ENCODE results near the gene DZANK1.
"Not testable (repeated sequence)": the region's sequence is repeated elsewhere in the genome, so short reads cannot be mapped to it uniquely, and the experiment has no call there.

Gene DZANK1

GRCh38 chr20:18412221-18412901, 54.5 kb downstream of the DZANK1 start:
- DNase-seq, result no peak

GRCh38 chr20:18405826-18406225, 61.0 kb downstream of the DZANK1 start:
- no peaks in the 10 kb centered on the region for H3K9me3 ChIP-seq (ENCODE audit: control insufficient read depth, low read length)
- H3K4me1 ChIP-seq (ENCODE audit: control insufficient read depth, insufficient read depth, low read length, poor library complexity, severe bottlenecking), result no peaks in the 10 kb centered on the region

More at GRCh38 chr20:18412221-18412901, 54.5 kb downstream of the DZANK1 start:
- Histone ChIP-seq H3K4me1 (ENCODE audit: control insufficient read depth, insufficient read depth, low read length, poor library complexity, severe bottlenecking) (no peaks in the 10 kb centered on the region), H3K4me3 (ENCODE audit: insufficient read depth, low read depth, low read length, poor library complexity, severe bottlenecking) (no peak overlapping the region), H3K27ac (ENCODE audit: insufficient read depth, low read length, poor library complexity, severe bottlenecking) (no peak overlapping the region), H3K36me3 (ENCODE audit: control insufficient read depth, insufficient read depth, low read length) (no peaks in the 10 kb centered on the region), H3K27me3 (replicated peaks; ENCODE audit: control insufficient read depth, insufficient read depth, low read length, poor library complexity, severe bottlenecking) (no peaks in the 10 kb centered on the region), H3K9me3 (ENCODE audit: control insufficient read depth, low read length) (no peaks in the 10 kb centered on the region)

GRCh38 chr20:18404172-18404571, 62.7 kb downstream of the DZANK1 start:
- no peaks in the 10 kb centered on the region for H3K27me3 ChIP-seq (replicated peaks; ENCODE audit: control insufficient read depth, insufficient read depth, low read length, poor library complexity, severe bottlenecking)
- H3K9me3 ChIP-seq (ENCODE audit: control insufficient read depth, low read length), result no peaks in the 10 kb centered on the region
- no peaks in the 10 kb centered on the region for H3K4me1 ChIP-seq (ENCODE audit: control insufficient read depth, insufficient read depth, low read length, poor library complexity, severe bottlenecking)
- H3K27ac ChIP-seq (ENCODE audit: insufficient read depth, low read length, poor library complexity, severe bottlenecking), result no peak overlapping the region
- H3K36me3 ChIP-seq (ENCODE audit: control insufficient read depth, insufficient read depth, low read length), result no peaks in the 10 kb centered on the region
- no peak for DNase-seq
- H3K4me3 ChIP-seq (ENCODE audit: insufficient read depth, low read depth, low read length, poor library complexity, severe bottlenecking), result no peak overlapping the region

More at GRCh38 chr20:18405826-18406225, 61.0 kb downstream of the DZANK1 start:
- Histone ChIP-seq H3K27ac (ENCODE audit: insufficient read depth, low read length, poor library complexity, severe bottlenecking) (no peak overlapping the region), H3K4me3 (ENCODE audit: insufficient read depth, low read depth, low read length, poor library complexity, severe bottlenecking) (no peak overlapping the region), H3K27me3 (replicated peaks; ENCODE audit: control insufficient read depth, insufficient read depth, low read length, poor library complexity, severe bottlenecking) (no peaks in the 10 kb centered on the region), H3K36me3 (ENCODE audit: control insufficient read depth, insufficient read depth, low read length) (no peaks in the 10 kb centered on the region)
- DNase-seq, result no peak

GRCh38 chr20:18403269-18403668, 63.6 kb downstream of the DZANK1 start:
- H3K36me3 ChIP-seq (ENCODE audit: control insufficient read depth, insufficient read depth, low read length), result no peaks in the 10 kb centered on the region
- H3K4me1 ChIP-seq (ENCODE audit: control insufficient read depth, insufficient read depth, low read length, poor library complexity, severe bottlenecking), result no peaks in the 10 kb centered on the region
- H3K27me3 ChIP-seq (replicated peaks; ENCODE audit: control insufficient read depth, insufficient read depth, low read length, poor library complexity, severe bottlenecking), result no peaks in the 10 kb centered on the region
- no peak overlapping the region for H3K27ac ChIP-seq (ENCODE audit: insufficient read depth, low read length, poor library complexity, severe bottlenecking)
- DNase-seq, result no peak
- H3K4me3 ChIP-seq (ENCODE audit: insufficient read depth, low read depth, low read length, poor library complexity, severe bottlenecking), result no peak overlapping the region
- H3K9me3 ChIP-seq (ENCODE audit: control insufficient read depth, low read length), result no peaks in the 10 kb centered on the region

GRCh38 chr20:18401305-18401704, 65.5 kb downstream of the DZANK1 start:
- H3K27ac ChIP-seq (ENCODE audit: insufficient read depth, low read length, poor library complexity, severe bottlenecking), result no peak overlapping the region
- no peaks in the 10 kb centered on the region for H3K9me3 ChIP-seq (ENCODE audit: control insufficient read depth, low read length)
- H3K4me3 ChIP-seq (ENCODE audit: insufficient read depth, low read depth, low read length, poor library complexity, severe bottlenecking), result no peak overlapping the region
- no peak for DNase-seq
- no peaks in the 10 kb centered on the region for H3K36me3 ChIP-seq (ENCODE audit: control insufficient read depth, insufficient read depth, low read length)
- H3K27me3 ChIP-seq (replicated peaks; ENCODE audit: control insufficient read depth, insufficient read depth, low read length, poor library complexity, severe bottlenecking), result no peaks in the 10 kb centered on the region
- H3K4me1 ChIP-seq (ENCODE audit: control insufficient read depth, insufficient read depth, low read length, poor library complexity, severe bottlenecking), result no peaks in the 10 kb centered on the region

- Histone ChIP-seq H3K4me3 (ENCODE audit: insufficient read depth, low read depth, low read length, poor library complexity, severe bottlenecking) (no peak overlapping the region), H3K27ac (ENCODE audit: insufficient read depth, low read length, poor library complexity, severe bottlenecking) (no peak overlapping the region), H3K4me1 (ENCODE audit: control insufficient read depth, insufficient read depth, low read length, poor library complexity, severe bottlenecking) (no peaks in the 10 kb centered on the region), H3K9me3 (ENCODE audit: control insufficient read depth, low read length) (no peaks in the 10 kb centered on the region), H3K36me3 (ENCODE audit: control insufficient read depth, insufficient read depth, low read length) (no peaks in the 10 kb centered on the region), H3K27me3 (replicated peaks; ENCODE audit: control insufficient read depth, insufficient read depth, low read length, poor library complexity, severe bottlenecking) (no peaks in the 10 kb centered on the region)
- DNase-seq, result no peak
These were observed 66.4 kb downstream of the DZANK1 start for GRCh38 chr20:18400460-18400859.

GRCh38 chr20:18398713-18399112, 68.1 kb downstream of the DZANK1 start:
- not testable (repeated sequence) for H3K4me3 ChIP-seq (ENCODE audit: insufficient read depth, low read depth, low read length, poor library complexity, severe bottlenecking); DNase-seq

GRCh38 chr20:18397030-18397429, 69.8 kb downstream of the DZANK1 start:
- Histone ChIP-seq H3K4me3 (ENCODE audit: insufficient read depth, low read depth, low read length, poor library complexity, severe bottlenecking) (no peak overlapping the region), H3K36me3 (ENCODE audit: control insufficient read depth, insufficient read depth, low read length) (no peaks in the 10 kb centered on the region), H3K27me3 (replicated peaks; ENCODE audit: control insufficient read depth, insufficient read depth, low read length, poor library complexity, severe bottlenecking) (no peaks in the 10 kb centered on the region), H3K4me1 (ENCODE audit: control insufficient read depth, insufficient read depth, low read length, poor library complexity, severe bottlenecking) (no peaks in the 10 kb centered on the region), H3K27ac (ENCODE audit: insufficient read depth, low read length, poor library complexity, severe bottlenecking) (no peak overlapping the region), H3K9me3 (ENCODE audit: control insufficient read depth, low read length) (no peaks in the 10 kb centered on the region)
- no peak for DNase-seq

More at GRCh38 chr20:18398713-18399112, 68.1 kb downstream of the DZANK1 start:
- H3K27ac ChIP-seq (ENCODE audit: insufficient read depth, low read length, poor library complexity, severe bottlenecking); H3K36me3 ChIP-seq (ENCODE audit: control insufficient read depth, insufficient read depth, low read length); H3K9me3 ChIP-seq (ENCODE audit: control insufficient read depth, low read length); H3K4me1 ChIP-seq (ENCODE audit: control insufficient read depth, insufficient read depth, low read length, poor library complexity, severe bottlenecking); H3K27me3 ChIP-seq (replicated peaks; ENCODE audit: control insufficient read depth, insufficient read depth, low read length, poor library complexity, severe bottlenecking): not testable (repeated sequence)

GRCh38 chr20:18395544-18395943, 71.3 kb downstream of the DZANK1 start:
- no peaks in the 10 kb centered on the region for H3K4me1 ChIP-seq (ENCODE audit: control insufficient read depth, insufficient read depth, low read length, poor library complexity, severe bottlenecking)
- no peaks in the 10 kb centered on the region for H3K36me3 ChIP-seq (ENCODE audit: control insufficient read depth, insufficient read depth, low read length)
- no peak for DNase-seq
- no peak overlapping the region for H3K4me3 ChIP-seq (ENCODE audit: insufficient read depth, low read depth, low read length, poor library complexity, severe bottlenecking)
- H3K27ac ChIP-seq (ENCODE audit: insufficient read depth, low read length, poor library complexity, severe bottlenecking), result no peak overlapping the region
- H3K27me3 ChIP-seq (replicated peaks; ENCODE audit: control insufficient read depth, insufficient read depth, low read length, poor library complexity, severe bottlenecking), result no peaks in the 10 kb centered on the region
- no peaks in the 10 kb centered on the region for H3K9me3 ChIP-seq (ENCODE audit: control insufficient read depth, low read length)

- Histone ChIP-seq H3K36me3 (ENCODE audit: control insufficient read depth, insufficient read depth, low read length) (no peaks in the 10 kb centered on the region), H3K4me1 (ENCODE audit: control insufficient read depth, insufficient read depth, low read length, poor library complexity, severe bottlenecking) (no peaks in the 10 kb centered on the region), H3K27me3 (replicated peaks; ENCODE audit: control insufficient read depth, insufficient read depth, low read length, poor library complexity, severe bottlenecking) (no peaks in the 10 kb centered on the region), H3K27ac (ENCODE audit: insufficient read depth, low read length, poor library complexity, severe bottlenecking) (no peak overlapping the region), H3K4me3 (ENCODE audit: insufficient read depth, low read depth, low read length, poor library complexity, severe bottlenecking) (no peak overlapping the region), H3K9me3 (ENCODE audit: control insufficient read depth, low read length) (no peaks in the 10 kb centered on the region)
- DNase-seq, result no peak
These were observed 72.5 kb downstream of the DZANK1 start for GRCh38 chr20:18394363-18394762.

Data from effector memory CD4-positive, alpha-beta T cell (primary cell).